ENCODE results near the gene SLC4A1AP.

Gene SLC4A1AP

GRCh38 chr2:27713201-27713600 is 49.5 kb downstream of the SLC4A1AP start:
- H2BK15ac ChIP-seq (ENCODE audit: low read length), result no peak overlapping the region
- DNase-seq (ENCODE audit: low spot score), result no peak
- no peak overlapping the region for H3K9ac ChIP-seq (ENCODE audit: low read depth, low read length, poor library complexity)
- no peak overlapping the region for H2BK5ac ChIP-seq (ENCODE audit: low read length)
- H3K27ac ChIP-seq (replicated peaks; ENCODE audit: low read length), result no peak overlapping the region
- no peak overlapping the region for H3K4ac ChIP-seq (ENCODE audit: low read length)
- H3K18ac ChIP-seq (ENCODE audit: low read length), result no peak overlapping the region
- H3K79me1 ChIP-seq (ENCODE audit: low read depth, low read length), result no peaks in the 10 kb centered on the region
- H3K36me3 ChIP-seq (replicated peaks in 1 of 2; ENCODE audit: control insufficient read depth in 2 of 2, insufficient read depth in 2 of 2, low read length in 2 of 2), result no peaks in the 10 kb centered on the region
- H2BK12ac ChIP-seq (ENCODE audit: low read length), result no peak overlapping the region
- peaks cover 0 to 57% (median 4%) of the 10 kb centered on the region in 3 experiments for H3K27me3 ChIP-seq (ENCODE audit: control insufficient read depth in 3 of 3, insufficient read depth in 3 of 3, low read depth in 1 of 3, low read length in 3 of 3)
- no CpG with 5 or more reads among the region's 5 CpGs for WGBS, 2 donors (ENCODE audit: extremely low coverage in 2 of 2, insufficient read length in 2 of 2, insufficient replicate concordance in 1 of 2)
- H4K91ac ChIP-seq (ENCODE audit: low read depth, low read length, poor library complexity), result no peak overlapping the region
- H3K4me2 ChIP-seq (ENCODE audit: insufficient read depth, low read length, poor library complexity, severe bottlenecking), result no peak overlapping the region
- no peak overlapping the region for H2BK120ac ChIP-seq (ENCODE audit: low read depth, low read length)
- no peak overlapping the region for H4K8ac ChIP-seq (ENCODE audit: low read depth, low read length)
- no peak overlapping the region for H2AFZ ChIP-seq (ENCODE audit: low read length)
- no peak overlapping the region for H3K14ac ChIP-seq (ENCODE audit: low read length)
- H2AK5ac ChIP-seq (ENCODE audit: low read depth, low read length), result no peak overlapping the region
- no peak overlapping the region for H3K23ac ChIP-seq (ENCODE audit: low read depth, low read length, poor library complexity)
- H3K4me1 ChIP-seq (ENCODE audit: control insufficient read depth in 2 of 2, insufficient read depth in 1 of 2, low read depth in 1 of 2, low read length in 2 of 2), result peaks cover 5 to 8% of the 10 kb centered on the region in 2 donors
- H3K9me3 ChIP-seq (replicated peaks in 1 of 2; ENCODE audit: control insufficient read depth in 2 of 2, insufficient read depth in 1 of 2, low read depth in 1 of 2, low read length in 2 of 2), result no peaks in the 10 kb centered on the region
- H3K4me3 ChIP-seq (ENCODE audit: low read length in 2 of 2), result no peak overlapping the region

- Histone ChIP-seq H2BK5ac (ENCODE audit: low read length) (no peak overlapping the region), H3K9ac (ENCODE audit: low read depth, low read length, poor library complexity) (no peak overlapping the region), H3K4me3 (ENCODE audit: low read length in 2 of 2) (no peak overlapping the region), H3K27ac (replicated peaks; ENCODE audit: low read length) (no peak overlapping the region), H3K18ac (ENCODE audit: low read length) (no peak overlapping the region), H2BK15ac (ENCODE audit: low read length) (no peak overlapping the region), H3K79me1 (ENCODE audit: low read depth, low read length) (no peaks in the 10 kb centered on the region), H4K8ac (ENCODE audit: low read depth, low read length) (no peak overlapping the region), H3K9me3 (replicated peaks in 1 of 2; ENCODE audit: control insufficient read depth in 2 of 2, insufficient read depth in 1 of 2, low read depth in 1 of 2, low read length in 2 of 2) (no peaks in the 10 kb centered on the region), H3K36me3 (replicated peaks in 1 of 2; ENCODE audit: control insufficient read depth in 2 of 2, insufficient read depth in 2 of 2, low read length in 2 of 2) (no peaks in the 10 kb centered on the region), H3K27me3 (ENCODE audit: control insufficient read depth in 3 of 3, insufficient read depth in 3 of 3, low read depth in 1 of 3, low read length in 3 of 3) (peaks cover 0 to 55% (median 4%) of the 10 kb centered on the region in 3 experiments), H3K14ac (ENCODE audit: low read length) (no peak overlapping the region), H2BK12ac (ENCODE audit: low read length) (no peak overlapping the region), H3K4ac (ENCODE audit: low read length) (no peak overlapping the region), H2AFZ (ENCODE audit: low read length) (no peak overlapping the region), H3K23ac (ENCODE audit: low read depth, low read length, poor library complexity) (no peak overlapping the region), H2AK5ac (ENCODE audit: low read depth, low read length) (no peak overlapping the region), H3K4me1 (ENCODE audit: control insufficient read depth in 2 of 2, insufficient read depth in 1 of 2, low read depth in 1 of 2, low read length in 2 of 2) (peaks cover 5 to 8% of the 10 kb centered on the region in 2 donors), H3K4me2 (ENCODE audit: insufficient read depth, low read length, poor library complexity, severe bottlenecking) (no peak overlapping the region), H2BK120ac (ENCODE audit: low read depth, low read length) (no peak overlapping the region), H4K91ac (ENCODE audit: low read depth, low read length, poor library complexity) (no peak overlapping the region)
- no CpG with 5 or more reads among the region's 8 CpGs for WGBS, 2 donors (ENCODE audit: extremely low coverage in 2 of 2, insufficient read length in 2 of 2, insufficient replicate concordance in 1 of 2)
- DNase-seq (ENCODE audit: low spot score), result no peak
Observed at GRCh38 chr2:27714053-27714452, 50.4 kb downstream of the SLC4A1AP start.

GRCh38 chr2:27714851-27715291 is 51.2 kb downstream of the SLC4A1AP start:
- Histone ChIP-seq H3K4me3 (ENCODE audit: low read length in 2 of 2) (peak overlapping the region; percentile 41 to 78), H3K14ac (ENCODE audit: low read length) (no peak overlapping the region), H4K91ac (ENCODE audit: low read depth, low read length, poor library complexity) (no peak overlapping the region), H3K4ac (ENCODE audit: low read length) (no peak overlapping the region), H3K9ac (ENCODE audit: low read depth, low read length, poor library complexity) (no peak overlapping the region), H2AFZ (ENCODE audit: low read length) (peak overlapping the region; percentile 95), H3K36me3 (replicated peaks in 1 of 2; ENCODE audit: control insufficient read depth in 2 of 2, insufficient read depth in 2 of 2, low read length in 2 of 2) (no peaks in the 10 kb centered on the region), H2BK15ac (ENCODE audit: low read length) (no peak overlapping the region), H2BK5ac (ENCODE audit: low read length) (no peak overlapping the region), H3K79me1 (ENCODE audit: low read depth, low read length) (no peaks in the 10 kb centered on the region), H3K23ac (ENCODE audit: low read depth, low read length, poor library complexity) (no peak overlapping the region), H3K27me3 (ENCODE audit: control insufficient read depth in 3 of 3, insufficient read depth in 3 of 3, low read depth in 1 of 3, low read length in 3 of 3) (peaks cover 0 to 50% (median 4%) of the 10 kb centered on the region in 3 experiments), H3K4me2 (ENCODE audit: insufficient read depth, low read length, poor library complexity, severe bottlenecking) (peak overlapping the region; percentile 73), H3K9me3 (replicated peaks in 1 of 2; ENCODE audit: control insufficient read depth in 2 of 2, insufficient read depth in 1 of 2, low read depth in 1 of 2, low read length in 2 of 2) (no peaks in the 10 kb centered on the region), H3K27ac (replicated peaks; ENCODE audit: low read length) (no peak overlapping the region), H3K18ac (ENCODE audit: low read length) (peak overlapping the region; percentile 92), H4K8ac (ENCODE audit: low read depth, low read length) (no peak overlapping the region), H2BK12ac (ENCODE audit: low read length) (no peak overlapping the region), H2BK120ac (ENCODE audit: low read depth, low read length) (no peak overlapping the region), H2AK5ac (ENCODE audit: low read depth, low read length) (no peak overlapping the region), H3K4me1 (ENCODE audit: control insufficient read depth in 2 of 2, insufficient read depth in 1 of 2, low read depth in 1 of 2, low read length in 2 of 2) (peaks cover 5 to 8% of the 10 kb centered on the region in 2 donors)
- no CpG with 5 or more reads among the region's 19 CpGs for WGBS, 2 donors (ENCODE audit: extremely low coverage in 2 of 2, insufficient read length in 2 of 2, insufficient replicate concordance in 1 of 2)
- no peak for DNase-seq (ENCODE audit: low spot score)

GRCh38 chr2:27715318-27716210 is 51.9 kb downstream of the SLC4A1AP start:
- peaks cover 0 to 49% (median 4%) of the 10 kb centered on the region in 3 experiments for H3K27me3 ChIP-seq (ENCODE audit: control insufficient read depth in 3 of 3, insufficient read depth in 3 of 3, low read depth in 1 of 3, low read length in 3 of 3)
- no peak overlapping the region for H2BK5ac ChIP-seq (ENCODE audit: low read length)
- peak overlapping the region; percentile 61 for H2BK120ac ChIP-seq (ENCODE audit: low read depth, low read length)
- H3K4me2 ChIP-seq (ENCODE audit: insufficient read depth, low read length, poor library complexity, severe bottlenecking), result peak overlapping the region; percentile 73
- H3K79me1 ChIP-seq (ENCODE audit: low read depth, low read length), result no peaks in the 10 kb centered on the region
- H3K4ac ChIP-seq (ENCODE audit: low read length), result no peak overlapping the region
- H2AK5ac ChIP-seq (ENCODE audit: low read depth, low read length), result no peak overlapping the region
- H3K18ac ChIP-seq (ENCODE audit: low read length), result peak overlapping the region; percentile 92
- no peak overlapping the region for H3K14ac ChIP-seq (ENCODE audit: low read length)
- peaks cover 5 to 8% of the 10 kb centered on the region in 2 donors for H3K4me1 ChIP-seq (ENCODE audit: control insufficient read depth in 2 of 2, insufficient read depth in 1 of 2, low read depth in 1 of 2, low read length in 2 of 2)
- H3K27ac ChIP-seq (replicated peaks; ENCODE audit: low read length), result no peak overlapping the region
- WGBS, 2 donors (ENCODE audit: extremely low coverage in 2 of 2, insufficient read length in 2 of 2, insufficient replicate concordance in 1 of 2), result no CpG with 5 or more reads among the region's 51 CpGs
- H2BK12ac ChIP-seq (ENCODE audit: low read length), result no peak overlapping the region
- H4K91ac ChIP-seq (ENCODE audit: low read depth, low read length, poor library complexity), result no peak overlapping the region
- DNase-seq (ENCODE audit: low spot score), result no peak
- H3K36me3 ChIP-seq (replicated peaks in 1 of 2; ENCODE audit: control insufficient read depth in 2 of 2, insufficient read depth in 2 of 2, low read length in 2 of 2), result no peaks in the 10 kb centered on the region
- H2AFZ ChIP-seq (ENCODE audit: low read length), result peak overlapping the region; percentile 95
- no peak overlapping the region for H3K23ac ChIP-seq (ENCODE audit: low read depth, low read length, poor library complexity)
- H4K8ac ChIP-seq (ENCODE audit: low read depth, low read length), result no peak overlapping the region
- H3K9ac ChIP-seq (ENCODE audit: low read depth, low read length, poor library complexity), result peak overlapping the region; percentile 60
- H3K9me3 ChIP-seq (replicated peaks in 1 of 2; ENCODE audit: control insufficient read depth in 2 of 2, insufficient read depth in 1 of 2, low read depth in 1 of 2, low read length in 2 of 2), result no peaks in the 10 kb centered on the region
- H3K4me3 ChIP-seq (ENCODE audit: low read length in 2 of 2), result peak overlapping the region; percentile 41 to 78
- peak overlapping the region; percentile 81 for H2BK15ac ChIP-seq (ENCODE audit: low read length)

Measured in neuronal stem cell (in vitro differentiated cells).